Measurements from ENCODE around the gene NTN5.

The NTN5 gene

GRCh38 chr19:48654299-48655059 lies 18.3 kb downstream of the NTN5 start:
- no peak for DNase-seq (ENCODE audit: low spot score)
- TF ChIP-seq CTCF (conservative IDR thresholded peaks at IDR 0.05; ENCODE audit: low read depth): no peak
- CTCF ChIA-PET: no interaction called here
- POLR2A ChIA-PET (ENCODE audit: low non-redundant PET): no interaction called here
- H3K27ac ChIP-seq: peak overlapping the region; percentile 43

- POLR2A ChIA-PET (ENCODE audit: low non-redundant PET): no interaction called here
- peak overlapping the region; percentile 15 for H3K27ac ChIP-seq
- no peak for TF ChIP-seq CTCF (conservative IDR thresholded peaks at IDR 0.05; ENCODE audit: low read depth)
- CTCF ChIA-PET: interaction anchor here (0.7 kb wide), 1 partner anchor 194 kb away, joined by 3 read pairs; no protein-coding TSS in a partner anchor
- no peak for DNase-seq (ENCODE audit: low spot score)
Measured at GRCh38 chr19:48651683-48652048, 21.2 kb downstream of the NTN5 start.

GRCh38 chr19:48650974-48651682 lies 21.7 kb downstream of the NTN5 start:
- ChIA-PET CTCF (interaction anchor here (0.6 to 0.7 kb wide), 2 partner anchors 13 to 194 kb away, joined by 3 read pairs; no protein-coding TSS in a partner anchor), POLR2A (ENCODE audit: low non-redundant PET) (no interaction called here)

GRCh38 chr19:48648134-48648533 lies 24.7 kb downstream of the NTN5 start:
- TF ChIP-seq CTCF (conservative IDR thresholded peaks at IDR 0.05; ENCODE audit: low read depth): no peak
- CTCF ChIA-PET: no interaction called here

More at GRCh38 chr19:48650974-48651682, 21.7 kb downstream of the NTN5 start:
- TF ChIP-seq CTCF (conservative IDR thresholded peaks at IDR 0.05; ENCODE audit: low read depth): no peak
- H3K27ac ChIP-seq: peak overlapping the region; percentile 15
- no peak for DNase-seq (ENCODE audit: low spot score)

GRCh38 chr19:48646722-48647216 lies 26.0 kb downstream of the NTN5 start:
- POLR2A ChIA-PET (ENCODE audit: low non-redundant PET): no interaction called here
- no peak; the same call in 1 of the 2 replicates for TF ChIP-seq CTCF (conservative IDR thresholded peaks at IDR 0.05; ENCODE audit: low read depth)
- DNase-seq (ENCODE audit: low spot score): no peak
- CTCF ChIA-PET: interaction anchor here (0.7 kb wide), 1 partner anchor 189 kb away, joined by 3 read pairs; the partner anchor contains the start of gene HSD17B14
- peak overlapping the region; percentile 83 for H3K27ac ChIP-seq

More at GRCh38 chr19:48648134-48648533, 24.7 kb downstream of the NTN5 start:
- no peak for DNase-seq (ENCODE audit: low spot score)
- POLR2A ChIA-PET (ENCODE audit: low non-redundant PET): no interaction called here
- peak overlapping the region; percentile 83 for H3K27ac ChIP-seq

- H3K27ac ChIP-seq: peak within 1 kb of the TSS; percentile 83
- ChIA-PET CTCF (interaction anchor here (0.6 to 1.4 kb wide), 7 partner anchors 24 to 207 kb away, joined by 3 to 8 read pairs (median 4); partner anchors contain the start of gene HSD17B14), POLR2A (ENCODE audit: low non-redundant PET) (interaction anchor here (0.7 kb wide), 1 partner anchor 74 kb away, joined by 3 read pairs; no protein-coding TSS in a partner anchor)
- peak; percentile 88 for TF ChIP-seq CTCF (conservative IDR thresholded peaks at IDR 0.05; ENCODE audit: low read depth)
- peak; percentile 88 for DNase-seq (ENCODE audit: low spot score)
Measured at GRCh38 chr19:48646001-48646721, 26.7 kb downstream of the NTN5 start, which contains the start of gene CA11. Gene CA11 (minus strand): TSS chr19:48646187. CDS start chr19:48645632, 555 bp downstream.
